Stimulated activated naive CD4-positive, alpha-beta T cell (primary cell): ENCODE data around the gene CENPP.

Experiments
- DNase-seq, 6 experiments: peaks; one replicate each; lab custom pipeline; 2025; lab: John Stamatoyannopoulos, UW

CENPP gene

GRCh38 chr9:92313624-92314012 is 12.1 kb upstream of the CENPP start:
- no peak for DNase-seq

DNA sequence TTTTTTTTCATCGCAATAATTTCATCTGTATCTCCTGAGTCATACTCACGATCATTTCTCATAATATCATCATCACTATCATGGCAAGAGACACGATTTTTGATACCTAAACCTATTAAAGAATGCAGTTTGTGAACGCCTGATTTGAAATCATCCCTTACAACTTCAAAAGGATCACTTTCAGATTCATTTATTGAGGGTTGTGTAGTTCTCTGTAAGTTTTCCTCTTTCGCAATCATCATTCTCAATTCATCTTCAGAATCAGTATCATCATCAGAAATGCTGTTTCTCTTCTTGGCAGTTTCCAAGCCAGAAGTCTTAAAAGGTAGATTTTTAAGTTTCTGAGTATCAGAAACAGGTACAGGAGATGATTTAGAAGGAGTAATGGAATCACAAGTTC is 10.3 kb upstream of the CENPP start:
- no peak for DNase-seq

DNA sequence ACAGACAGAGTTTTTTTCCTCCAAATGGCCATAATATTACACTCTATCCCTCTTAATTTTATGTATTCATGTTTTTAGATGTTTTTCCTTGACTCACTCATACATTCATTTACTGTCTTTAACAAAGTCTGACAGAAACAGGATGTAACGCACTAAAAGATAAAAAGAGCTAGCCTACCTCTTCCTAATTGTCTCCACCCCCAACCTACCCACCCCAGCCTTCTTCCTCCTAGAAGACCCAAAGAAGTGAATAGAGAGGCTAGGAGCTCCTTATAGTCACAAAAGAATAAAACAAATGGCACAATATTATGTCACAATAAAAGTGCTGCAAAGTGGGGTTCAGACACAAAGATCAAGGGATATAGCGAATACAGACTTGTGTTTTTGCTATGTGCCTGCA is 1.3 kb upstream of the CENPP start:
- peak in 1 of 6 experiments; percentile 14 for DNase-seq

GRCh38 chr9:92324889-92325268 is 874 bp upstream of the CENPP start:
- no peak for DNase-seq

DNA sequence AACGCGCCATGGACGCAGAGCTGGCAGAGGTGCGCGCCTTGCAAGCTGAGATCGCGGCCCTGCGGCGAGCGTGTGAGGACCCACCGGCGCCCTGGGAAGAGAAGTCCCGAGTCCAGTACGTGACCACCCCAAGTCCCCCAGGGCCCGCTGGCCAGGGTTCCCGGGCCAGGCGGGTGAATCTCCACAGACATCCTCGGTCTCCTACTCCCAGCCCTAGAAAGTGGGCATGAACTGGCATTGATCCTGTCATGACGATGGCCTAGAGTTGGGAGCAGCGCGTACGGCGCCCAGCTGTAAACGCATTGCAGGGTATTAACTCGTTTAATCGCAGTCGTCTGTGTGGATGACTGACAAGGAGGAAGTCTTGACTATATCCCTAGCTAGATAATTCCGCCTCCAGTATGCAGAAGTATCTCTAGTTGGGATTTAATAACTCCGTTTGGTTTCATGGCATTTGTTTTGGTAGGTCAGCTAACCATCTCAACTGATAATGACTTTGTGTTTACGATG is 293 bp downstream of the CENPP start:
- DNase-seq = no peak

- no peak for DNase-seq
Observed at GRCh38 chr9:92327283-92327850, 1.6 kb downstream of the CENPP start.

GRCh38 chr9:92328225-92328624 is 2.5 kb downstream of the CENPP start:
- no peak for DNase-seq

- DNase-seq = no peak
Observed at GRCh38 chr9:92332577-92333281, 7.0 kb downstream of the CENPP start.

GRCh38 chr9:92333282-92333634 is 7.5 kb downstream of the CENPP start:
- DNase-seq = no peak

- DNase-seq = no peak
Observed at GRCh38 chr9:92341578-92341977, 15.8 kb downstream of the CENPP start.

DNA sequence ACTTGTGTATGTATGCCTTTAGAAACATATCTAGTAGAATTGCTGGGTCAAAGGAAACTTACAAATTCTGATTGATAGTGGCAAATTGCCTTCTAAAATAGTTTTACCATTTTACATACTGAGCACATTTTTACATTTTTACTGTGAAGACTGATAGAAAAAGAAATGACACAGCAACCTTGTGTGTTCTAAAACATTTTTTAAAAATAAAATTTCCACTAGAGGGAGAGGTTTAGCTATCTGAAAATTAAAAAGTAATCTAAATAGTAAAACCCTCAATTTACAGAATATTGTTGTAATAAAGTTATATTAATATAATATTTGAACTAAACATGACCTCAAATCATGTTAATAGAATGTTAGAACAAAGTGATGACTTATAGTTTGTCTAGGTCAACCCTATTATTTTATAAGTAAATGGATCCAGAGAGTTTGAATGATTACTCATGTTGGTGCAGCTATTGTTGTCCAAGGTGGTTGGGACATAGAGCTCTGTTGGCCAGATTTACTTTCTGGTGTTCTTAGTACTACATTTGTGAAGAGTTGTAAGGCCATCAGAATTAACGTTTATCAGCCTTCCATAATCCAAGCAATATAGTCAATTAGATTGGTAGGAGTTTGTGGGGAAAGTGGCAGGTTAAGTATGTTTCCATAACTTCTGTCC is 17.2 kb downstream of the CENPP start:
- no peak for DNase-seq

- no peak for DNase-seq
Observed at GRCh38 chr9:92345582-92345981, 19.8 kb downstream of the CENPP start.

DNA sequence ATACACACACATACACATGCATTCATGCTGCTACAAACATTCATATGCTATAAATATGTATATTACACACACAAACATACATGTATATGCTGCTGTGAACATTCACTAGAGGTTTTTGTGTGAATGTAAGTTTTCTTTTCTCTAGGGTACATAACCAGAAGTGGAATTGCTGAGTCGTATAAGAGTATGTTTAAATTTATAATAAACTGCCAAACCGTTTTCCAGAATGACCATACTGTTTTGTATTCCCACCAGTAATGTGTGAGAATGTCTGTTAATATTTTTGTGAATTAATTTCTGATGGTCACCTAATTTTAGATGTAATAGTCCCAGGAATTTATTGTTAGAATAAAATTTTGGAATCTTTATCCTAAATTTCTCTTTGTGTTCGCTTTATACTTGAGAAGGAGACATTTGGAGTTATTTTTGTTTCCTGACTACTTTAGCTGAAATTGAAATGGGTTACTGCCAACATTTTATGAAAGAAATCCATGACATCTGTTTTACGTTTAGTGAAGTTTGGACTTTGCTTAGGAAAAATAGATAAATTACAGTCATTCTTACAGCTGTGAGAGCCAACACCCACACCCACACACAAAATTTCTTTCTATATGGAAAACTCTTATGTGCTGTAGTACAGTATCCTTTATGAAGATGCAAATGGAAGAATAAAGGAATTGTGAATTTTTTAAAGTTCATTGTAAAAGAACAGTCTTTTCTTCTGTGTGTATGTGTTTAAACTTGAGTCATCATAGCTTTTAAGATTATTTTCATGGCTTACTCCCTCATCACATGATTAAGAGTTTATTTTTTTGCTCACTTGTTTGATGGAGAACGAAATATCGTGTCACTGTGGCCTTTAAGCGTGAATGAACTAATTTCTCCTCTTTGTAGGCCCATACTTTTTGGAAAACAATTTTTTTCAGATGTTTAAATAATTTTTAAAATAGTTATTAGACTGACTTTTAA is 24.3 kb downstream of the CENPP start:
- no peak for DNase-seq

DNA sequence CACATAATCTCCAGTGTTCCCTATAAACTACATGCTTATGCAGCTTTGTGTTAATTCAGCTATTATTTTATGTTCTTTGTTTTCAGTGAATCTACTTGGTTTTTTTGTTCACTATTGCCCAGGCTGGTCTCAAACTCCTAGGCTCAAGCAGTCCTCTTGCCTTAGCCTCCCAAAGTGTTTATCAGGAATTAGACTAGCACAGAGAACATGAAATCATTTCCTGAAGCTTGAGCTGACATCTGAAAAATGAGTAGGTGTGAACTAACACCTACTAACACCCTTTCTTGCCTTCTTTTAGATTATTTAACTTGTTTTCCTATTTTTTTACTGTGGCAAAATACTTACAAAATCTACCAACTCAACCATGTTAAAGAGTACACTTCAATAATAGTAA is 25.0 kb downstream of the CENPP start:
- no peak for DNase-seq

DNA sequence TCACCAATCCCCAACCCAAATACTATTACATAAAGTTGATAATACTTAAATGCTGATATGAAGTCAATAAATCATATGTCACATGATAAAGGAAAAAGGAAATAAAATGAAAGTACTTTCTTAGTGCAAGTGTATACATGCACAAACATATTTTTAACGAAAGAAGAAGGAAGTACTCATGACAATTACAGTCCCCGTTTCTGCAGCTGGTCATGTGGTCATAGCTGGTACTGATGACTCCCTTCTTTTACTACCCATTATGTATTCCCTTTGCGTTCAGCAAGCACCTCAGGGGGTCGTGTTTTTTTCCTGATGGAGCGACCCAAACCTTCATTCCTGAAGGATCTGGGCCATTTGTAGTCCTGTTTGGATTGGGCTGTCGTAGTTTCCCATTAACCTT is 27.3 kb downstream of the CENPP start:
- no peak for DNase-seq

DNA sequence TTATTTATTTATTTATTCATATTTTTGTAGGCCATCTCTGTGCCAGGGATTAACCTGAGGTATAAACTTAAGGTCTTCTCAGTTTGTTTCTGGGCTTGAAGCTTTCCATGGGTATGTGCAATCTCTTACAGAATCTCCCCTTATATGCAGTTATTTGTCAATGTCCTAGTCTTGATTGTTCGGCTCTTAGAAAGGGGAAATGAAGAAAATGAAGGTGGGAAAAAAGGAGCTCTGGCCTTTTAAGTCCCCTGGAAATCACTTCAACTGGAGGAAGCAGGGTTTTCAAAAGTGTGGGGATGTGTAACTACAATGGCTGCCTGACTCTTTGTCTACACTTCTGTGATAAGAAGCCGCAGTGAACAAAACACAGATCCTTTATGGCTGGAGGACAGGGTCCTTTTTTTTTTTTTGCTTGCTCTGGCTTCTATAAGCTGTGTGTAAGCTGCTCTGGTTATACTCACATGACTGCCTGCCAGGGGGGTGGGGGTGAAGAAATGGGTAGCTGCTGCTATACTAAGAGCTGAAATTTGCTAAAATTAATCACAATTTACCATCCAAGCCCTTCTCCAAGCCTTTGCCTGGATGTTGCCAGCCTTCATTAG is 33.7 kb downstream of the CENPP start:
- no peak for DNase-seq

- DNase-seq = no peak
Observed at GRCh38 chr9:92360083-92360482, 34.3 kb downstream of the CENPP start.

DNA sequence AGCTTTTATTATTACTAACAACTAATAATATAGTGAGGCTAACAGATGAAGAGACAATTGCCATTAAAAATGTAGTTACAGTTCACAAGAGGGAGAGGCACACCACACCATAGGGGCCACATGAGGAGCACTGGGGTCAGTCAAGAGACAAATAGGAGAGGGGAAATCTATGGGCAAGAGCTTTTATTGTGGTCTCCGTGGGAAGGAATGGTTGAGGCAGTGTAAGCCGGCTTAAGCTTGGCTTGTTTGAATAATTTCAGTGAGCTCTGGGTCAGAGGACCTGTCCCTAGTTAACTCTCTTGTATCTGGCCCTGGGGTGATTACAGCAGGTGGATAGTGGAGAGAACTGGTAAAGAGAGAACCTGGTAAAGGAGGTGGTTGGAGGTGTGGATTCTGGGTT is 43.3 kb downstream of the CENPP start:
- DNase-seq = no peak

DNA sequence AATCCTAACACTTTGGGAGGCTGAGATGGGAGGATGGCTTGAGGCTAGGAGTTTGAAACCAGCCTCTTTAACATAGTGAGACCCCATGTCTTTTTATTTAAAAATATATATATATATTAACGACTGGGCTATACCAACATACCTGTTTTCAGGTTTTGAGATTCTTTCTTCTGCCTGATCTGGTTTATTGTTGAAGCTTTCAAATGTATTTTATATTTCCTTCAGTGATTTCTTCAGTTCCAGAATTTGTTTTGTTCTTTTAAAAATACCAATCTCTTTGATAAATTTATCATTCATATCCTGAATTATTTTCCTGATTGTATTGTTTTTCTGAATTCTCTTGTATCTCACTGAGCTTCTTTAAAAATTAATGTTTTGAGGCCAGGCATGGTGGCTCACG is 47.4 kb downstream of the CENPP start:
- DNase-seq = no peak

DNA sequence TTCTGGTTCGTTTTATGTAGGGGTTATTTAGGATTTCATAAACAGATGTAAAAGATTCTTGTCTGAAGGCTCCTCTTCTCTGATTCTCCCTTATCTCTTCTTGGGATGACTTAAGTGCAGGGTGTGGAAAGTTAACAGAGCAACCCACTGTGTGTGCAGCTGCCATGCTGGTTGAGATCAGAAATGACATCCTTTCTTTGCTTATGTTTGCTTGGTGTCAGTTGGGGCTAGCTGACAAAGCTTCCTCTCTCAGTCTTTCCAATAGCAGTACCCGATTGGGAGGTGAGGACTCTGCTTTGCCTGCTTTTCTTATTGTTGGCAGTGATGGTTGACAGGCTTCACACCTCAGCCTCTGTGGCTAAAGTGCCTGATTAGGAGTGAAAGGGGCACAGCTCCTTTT is 52.1 kb downstream of the CENPP start:
- DNase-seq = no peak

DNA sequence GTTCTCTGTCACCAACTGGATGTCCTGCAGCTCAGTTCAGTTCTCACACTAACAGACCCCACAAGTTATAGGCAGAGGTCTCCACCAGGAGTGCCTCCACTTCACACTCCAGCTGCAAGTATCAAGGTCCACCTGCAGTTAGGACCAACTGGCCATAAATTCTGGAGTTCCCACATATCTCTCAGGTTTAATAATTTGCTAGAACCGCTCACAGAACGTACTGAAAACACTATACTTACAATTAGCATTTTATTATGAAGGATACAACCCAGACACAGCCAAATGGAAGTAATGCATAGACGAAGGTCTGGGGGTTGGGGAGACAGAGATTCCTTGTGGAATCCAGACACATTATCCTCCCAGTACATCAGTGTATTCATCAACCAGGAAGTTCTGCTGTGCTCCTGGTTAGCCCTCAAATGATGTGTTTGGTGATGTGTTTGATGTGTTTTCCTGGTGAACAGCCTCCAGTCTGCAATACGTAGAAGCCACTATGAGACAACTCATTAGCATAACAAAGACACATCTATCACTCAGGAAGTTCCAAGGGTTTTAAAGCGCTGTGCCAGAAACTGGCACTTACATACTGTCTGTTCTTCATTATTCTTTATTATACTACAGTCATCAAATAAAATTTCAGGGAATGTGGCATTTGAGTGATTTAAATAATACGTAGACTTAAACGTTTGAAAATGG is 53.3 kb downstream of the CENPP start:
- no peak for DNase-seq
